OCI-LY3 (cell line): ENCODE results near the gene ABCD3.

ENCODE experiments used
- H2AFZ ChIP-seq: fragments of 200-600, 300-600 bp; shearing (Covaris generic); 2 replicates; pipeline ENCODE4 v1.6.0; 2014; ENCODE audit warnings: antibody characterized with exemption, low read depth, low read length
- H3K27ac ChIP-seq: fragments of 200-600, 300-600 bp; sonication (generic); 2 replicates; pipeline ENCODE4 v1.5.1; 2014; ENCODE audit warnings: mild to moderate bottlenecking, low read length, moderate library complexity, mixed read lengths
- H3K27me3 ChIP-seq: fragments of 200-600, 300-600 bp; sonication (generic); 2 replicates; pipeline ENCODE4 v1.6.1; 2014; ENCODE audit warnings: low read depth, low read length, mixed read lengths
- H3K36me3 ChIP-seq: fragments of 200-600, 300-600 bp; sonication (generic); replicated peaks from 2 replicates; pipeline ENCODE3; 2014; ENCODE audit warnings: low read depth, low read length, mixed read lengths
- H3K4me1 ChIP-seq: fragments of 300-600, 200-600 bp; sonication (generic); 2 replicates; pipeline ENCODE4 v1.6.1; 2014; ENCODE audit warnings: low read length, mixed read lengths
- H3K4me2 ChIP-seq: fragments of 200-600, 300-600 bp; sonication (generic); 2 replicates; pipeline ENCODE4 v1.6.1; 2014; ENCODE audit warnings: low read length, mixed read lengths
- H3K4me3 ChIP-seq: fragments of 300-600, 200-600 bp; sonication (generic); 2 replicates; pipeline ENCODE4 v1.5.1; 2014; ENCODE audit warnings: antibody characterized with exemption, mild to moderate bottlenecking, low read length, moderate library complexity
- H3K79me2 ChIP-seq: fragments of 300-600, 200-600 bp; shearing (Covaris generic); 2 replicates; pipeline ENCODE4 v1.6.1; 2014; ENCODE audit warnings: mild to moderate bottlenecking, low read length, mixed read lengths
- H3K9ac ChIP-seq: fragments of 300-600, 200-600 bp; shearing (Covaris generic); 2 replicates; pipeline ENCODE4 v1.6.0; 2014; ENCODE audit warnings: mild to moderate bottlenecking, low read length, moderate library complexity
- H3K9me3 ChIP-seq: fragments of 200-600, 300-600 bp; shearing (Covaris generic); 2 replicates; pipeline ENCODE4 v1.6.1; 2014; ENCODE audit warnings: low read length, mixed read lengths; ENCODE audit not compliant: insufficient read depth
- H4K20me1 ChIP-seq: fragments of 200-600, 300-600 bp; sonication (generic); 2 replicates; pipeline ENCODE4 v1.6.1; 2016; ENCODE audit warnings: low read length, mixed read lengths; ENCODE audit not compliant: insufficient read depth
- CTCF ChIP-seq: fragments of 200-600, 300-600 bp; sonication (generic); IDR thresholded peaks from 2 replicates; pipeline ENCODE4 v1.5.1; 2014; ENCODE audit warnings: antibody characterized with exemption, low read length, low read depth
- EZH2phosphoT487 ChIP-seq: fragments of 200-600 bp; shearing (Covaris generic); IDR thresholded peaks from 2 replicates; pipeline ENCODE4 v1.6.1; 2018; ENCODE audit warnings: antibody characterized with exemption, mixed run types, low read depth

ABCD3 gene

GRCh38 chr1:94539496-94539895 is 121.3 kb downstream of the ABCD3 start:
- no peak overlapping the region for H3K4me2 ChIP-seq

GRCh38 chr1:94540440-94541245 is 122.5 kb downstream of the ABCD3 start:
- no peak overlapping the region for H2AFZ ChIP-seq
- H3K9me3 ChIP-seq = no peaks in the 10 kb centered on the region
- peaks cover 16% of the 10 kb centered on the region for H3K27me3 ChIP-seq
- H3K27ac ChIP-seq = no peak overlapping the region
- no peaks in the 10 kb centered on the region for H4K20me1 ChIP-seq
- no peaks in the 10 kb centered on the region for H3K36me3 ChIP-seq
- no peak overlapping the region for H3K4me3 ChIP-seq
- H3K4me2 ChIP-seq = no peak overlapping the region
- H3K9ac ChIP-seq = no peak overlapping the region
- no peaks in the 10 kb centered on the region for H3K79me2 ChIP-seq
- H3K4me1 ChIP-seq = no peaks in the 10 kb centered on the region
- TF ChIP-seq EZH2phosphoT487 (no peak), CTCF (no peak)

More at GRCh38 chr1:94539496-94539895, 121.3 kb downstream of the ABCD3 start:
- H3K4me1 ChIP-seq = no peaks in the 10 kb centered on the region
- no peaks in the 10 kb centered on the region for H3K36me3 ChIP-seq
- H2AFZ ChIP-seq = no peak overlapping the region
- no peak overlapping the region for H3K9ac ChIP-seq
- H3K27me3 ChIP-seq = peaks cover 7% of the 10 kb centered on the region
- no peaks in the 10 kb centered on the region for H3K9me3 ChIP-seq
- H3K27ac ChIP-seq = no peak overlapping the region
- no peaks in the 10 kb centered on the region for H4K20me1 ChIP-seq
- no peak for TF ChIP-seq CTCF
- no peak for TF ChIP-seq EZH2phosphoT487
- no peaks in the 10 kb centered on the region for H3K79me2 ChIP-seq
- H3K4me3 ChIP-seq = no peak overlapping the region

- Histone ChIP-seq H3K79me2 (no peaks in the 10 kb centered on the region), H3K4me1 (no peaks in the 10 kb centered on the region), H2AFZ (no peak within 1 kb of the TSS)
Observed at GRCh38 chr1:94541246-94542087, 123.3 kb downstream of the ABCD3 start, which contains the start of gene F3. TSS of gene F3 (minus strand) at chr1:94541759. CDS start at chr1:94541636, 123 bp downstream.

More at GRCh38 chr1:94541246-94542087, 123.3 kb downstream of the ABCD3 start, which contains the start of gene F3:
- H4K20me1 ChIP-seq = no peaks in the 10 kb centered on the region
- H3K9ac ChIP-seq = no peak within 1 kb of the TSS
- no peaks in the 10 kb centered on the region for H3K9me3 ChIP-seq
- H3K4me2 ChIP-seq = no peak within 1 kb of the TSS
- H3K36me3 ChIP-seq = no peaks in the 10 kb centered on the region
- peaks cover 16% of the 10 kb centered on the region for H3K27me3 ChIP-seq
- no peak within 1 kb of the TSS for H3K4me3 ChIP-seq
- H3K27ac ChIP-seq = no peak within 1 kb of the TSS
- no peak for TF ChIP-seq CTCF
- TF ChIP-seq EZH2phosphoT487 = no peak
